ENCODE results near the gene TBC1D16. TPM values are rescaled to one million over a fixed set of nuclear protein-coding genes. Genes with fewer than 3 reads are reported as not detected.
A peak's percentile ranks its signal among the peaks of the same experiment; 100 is the strongest.

TBC1D16 gene
- total RNA-seq, 1 experiment from 2014 or later: 85.8 TPM

DNA sequence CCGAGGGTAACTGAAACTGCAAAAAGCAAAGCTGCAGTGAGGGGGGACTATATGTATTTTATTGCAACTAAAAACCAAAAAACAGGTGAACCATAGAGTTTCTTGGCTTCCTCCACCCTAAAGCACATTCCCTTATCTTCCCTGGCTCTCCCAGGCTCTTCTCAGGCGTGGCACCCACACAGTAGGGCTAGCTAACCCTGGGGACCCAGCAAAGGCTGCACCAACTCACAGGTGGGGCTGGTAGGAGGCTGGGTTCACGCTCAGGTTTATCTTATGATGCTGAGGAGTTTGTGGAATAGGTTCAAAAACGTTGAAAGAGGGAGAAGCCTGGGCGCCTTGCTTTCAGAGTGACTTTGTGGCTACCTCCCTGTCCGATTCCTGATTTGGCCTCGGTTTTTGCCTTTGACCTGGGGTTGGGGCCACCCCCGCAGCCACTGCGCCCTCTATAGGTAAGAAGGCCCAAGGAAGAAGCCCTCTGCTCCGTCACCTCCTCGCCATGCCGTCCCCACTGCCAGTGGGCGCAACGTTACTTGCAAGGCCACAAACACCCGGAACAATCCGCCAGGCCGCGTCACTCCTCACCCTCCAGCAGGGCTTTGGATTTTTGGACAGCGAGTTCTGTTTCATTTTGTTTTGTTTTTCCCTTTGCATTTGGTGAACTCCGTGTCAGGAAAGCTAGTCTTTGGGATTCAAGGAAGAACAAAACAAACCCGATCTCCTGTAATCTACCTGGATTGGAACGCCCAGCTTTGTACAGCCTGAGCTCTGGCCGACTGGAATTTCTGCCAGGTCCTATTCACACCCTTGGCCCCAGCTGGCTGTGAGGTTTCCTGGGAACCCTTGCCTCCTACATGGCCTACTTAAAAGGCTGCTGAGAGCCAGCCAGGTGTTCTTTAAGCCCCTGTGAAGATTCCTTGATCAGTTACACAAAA is 60.8 kb downstream of the TBC1D16 start:
- Histone ChIP-seq H3K18ac (ENCODE audit: insufficient read length, low read depth, low read length) (no peak overlapping the region), H3K23ac (ENCODE audit: insufficient read length, low read depth, low read length) (no peak overlapping the region), H2BK120ac (ENCODE audit: low read depth, low read length, poor library complexity, severe bottlenecking) (no peak overlapping the region), H3K4ac (ENCODE audit: low read depth, low read length) (no peak overlapping the region), H3K14ac (ENCODE audit: insufficient read depth, low read length) (no peak overlapping the region), H3K27ac (ENCODE audit: insufficient read length, low read depth, low read length) (no peak overlapping the region), H2AK5ac (ENCODE audit: insufficient read length, low read length) (no peak overlapping the region), H3K79me2 (ENCODE audit: insufficient read depth, low read length) (0 out of 2 replicates have a peak, but pooled peaks cover 2% of the 10 kb centered on the region), H2BK15ac (ENCODE audit: low read depth, low read length) (no peak overlapping the region), H4K5ac (ENCODE audit: insufficient read length, low read depth, low read length) (no peak overlapping the region), H3K4me1 (ENCODE audit: insufficient read depth, low read length) (no peaks in the 10 kb centered on the region), H2BK5ac (ENCODE audit: insufficient read length, low read length) (no peak overlapping the region), H3K79me1 (ENCODE audit: insufficient read depth, low read depth, low read length, poor library complexity, severe bottlenecking) (no peaks in the 10 kb centered on the region), H3T11ph (ENCODE audit: low read length) (no peak overlapping the region), H3K4me2 (ENCODE audit: insufficient read depth, insufficient read length, low read length) (no peak overlapping the region), H2AFZ (ENCODE audit: low read length) (no peak overlapping the region), H3K9me3 (ENCODE audit: control insufficient read depth, low read depth, low read length) (no peaks in the 10 kb centered on the region), H3K23me2 (ENCODE audit: insufficient read length, low read depth, low read length, poor library complexity, severe bottlenecking) (no peaks in the 10 kb centered on the region), H3K56ac (ENCODE audit: insufficient read length, low read depth, low read length) (no peak overlapping the region), H2BK12ac (ENCODE audit: insufficient read length, low read depth, low read length) (no peak overlapping the region), H4K20me1 (ENCODE audit: control insufficient read depth, insufficient read depth, insufficient read length) (no peaks in the 10 kb centered on the region), H4K8ac (replicated peaks; ENCODE audit: insufficient read length, low read depth, low read length) (no peak overlapping the region), H2BK20ac (ENCODE audit: low read depth, low read length, poor library complexity, severe bottlenecking) (no peak overlapping the region), H4K91ac (ENCODE audit: insufficient read length, low read depth, low read length) (no peak overlapping the region), H3K27me3 (ENCODE audit: insufficient read depth, low read length) (no peaks in the 10 kb centered on the region), H3K9ac (ENCODE audit: extremely low read depth, insufficient read length, low read length) (no peak overlapping the region)
- Mint-ChIP-seq H3K36me3 (ENCODE audit: insufficient read depth in 1 of 3, low read depth in 3 of 3) (peaks cover 9 to 10% (median 9%) of the 10 kb centered on the region in 3 experiments; a peak in 6 of 7 replicates), H3K4me3 (no peak overlapping the region), H3K27me3 (ENCODE audit: low read depth) (no peaks in the 10 kb centered on the region; the same call in 1 of the 2 replicates), H3K9me3 (no peaks in the 10 kb centered on the region), H3K4me1 (peaks cover 23 to 36% of the 10 kb centered on the region in 2 experiments), H3K27ac (peak overlapping the region; percentile 53 to 77 (median 77); a peak in 4 of 7 replicates)
- DNase-seq: peak; percentile 86
- TF ChIP-seq, protein P1, sequence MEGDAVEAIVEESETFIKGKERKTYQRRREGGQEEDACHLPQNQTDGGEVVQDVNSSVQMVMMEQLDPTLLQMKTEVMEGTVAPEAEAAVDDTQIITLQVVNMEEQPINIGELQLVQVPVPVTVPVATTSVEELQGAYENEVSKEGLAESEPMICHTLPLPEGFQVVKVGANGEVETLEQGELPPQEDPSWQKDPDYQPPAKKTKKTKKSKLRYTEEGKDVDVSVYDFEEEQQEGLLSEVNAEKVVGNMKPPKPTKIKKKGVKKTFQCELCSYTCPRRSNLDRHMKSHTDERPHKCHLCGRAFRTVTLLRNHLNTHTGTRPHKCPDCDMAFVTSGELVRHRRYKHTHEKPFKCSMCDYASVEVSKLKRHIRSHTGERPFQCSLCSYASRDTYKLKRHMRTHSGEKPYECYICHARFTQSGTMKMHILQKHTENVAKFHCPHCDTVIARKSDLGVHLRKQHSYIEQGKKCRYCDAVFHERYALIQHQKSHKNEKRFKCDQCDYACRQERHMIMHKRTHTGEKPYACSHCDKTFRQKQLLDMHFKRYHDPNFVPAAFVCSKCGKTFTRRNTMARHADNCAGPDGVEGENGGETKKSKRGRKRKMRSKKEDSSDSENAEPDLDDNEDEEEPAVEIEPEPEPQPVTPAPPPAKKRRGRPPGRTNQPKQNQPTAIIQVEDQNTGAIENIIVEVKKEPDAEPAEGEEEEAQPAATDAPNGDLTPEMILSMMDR (conservative IDR thresholded peaks at IDR 0.05): peak; percentile 77
- no CpG with 5 or more reads among the region's 23 CpGs for WGBS (ENCODE audit: extremely low coverage, insufficient read length, low lambda C conversion rate)
